HepG2 (cell line): Measurements from ENCODE around the gene ZSCAN5C. TPM values are rescaled to one million over a fixed set of nuclear protein-coding genes. Genes with fewer than 3 reads are reported as not detected.
A peak's percentile ranks its signal among the peaks of the same experiment; 100 is the strongest.

Source experiments
- ATAC-seq: fragments of 200-7000 bp; cut with Tn5 transposase; 3 replicates; pipeline ENCODE4 v1.9.1; 2020; ENCODE audit warnings: mild to moderate bottlenecking, moderate library complexity
- BruUV-seq: library from RNA; stranded (reverse); fragments of 400-500 nt; replicated peaks from 2 replicates; lab custom pipeline; 2021; lab: Mats Ljungman, UMichigan
- CTCF ChIA-PET: fragments of 300-600 bp; formaldehyde crosslinking; extraction: SDS; loops from one replicate; lab custom pipeline; 2021; ENCODE audit warnings: low total read pairs, inconsistent platforms, low intra/inter-chr PET ratio; lab: Yijun Ruan, JAX
- POLR2A ChIA-PET: fragments of 350-600 bp; sonication (Branson Sonifier 250); formaldehyde crosslinking; loops from one replicate; lab custom pipeline; 2020; ENCODE audit warnings: antibody characterized with exemption, inconsistent platforms; lab: Yijun Ruan, JAX
- DNase-seq: peaks from one replicate; pipeline ENCODE4 v3.0.0-alpha.2; 2015; ENCODE audit warnings: low spot score
- FAIRE-seq: peaks from 3 replicates; lab custom pipeline; 2011; peaks lifted over from hg19 to GRCh38; lab: Jason Lieb, UNC
- H2AFZ ChIP-seq: one replicate; pipeline ENCODE4 v1.6.1; 2011; ENCODE audit warnings: low read length, inconsistent platforms
- H3K27ac ChIP-seq: fragments of 300-600 bp; 3 replicates; pipeline ENCODE4 v1.8.0; 2011; ENCODE audit warnings: mixed run types, mild to moderate bottlenecking, mixed read lengths, low read length, inconsistent platforms; ENCODE audit not compliant: insufficient read depth; ENCODE audit errors: extremely low read length
- H3K27me3 ChIP-seq, 2 experiments: fragments of 200-600 bp in 1 of 2; 2 replicates in 1 of 2; 3 replicates in 1 of 2; pipeline versions ENCODE4 v1.6.0 to v1.8.0; 2011; ENCODE audit warnings: low read length in 2 of 2, mild to moderate bottlenecking in 2 of 2, moderate library complexity in 2 of 2, inconsistent platforms in 1 of 2; ENCODE audit not compliant: insufficient read depth in 2 of 2, control insufficient read depth in 1 of 2
- H3K36me3 ChIP-seq, 2 experiments: fragments of 200-600 bp in 1 of 2; replicated peaks in 1 of 2; 2 replicates in 1 of 2; 3 replicates in 1 of 2; pipeline versions ENCODE4 v1.5.1 to v1.8.0; 2011; ENCODE audit warnings: low read length in 2 of 2, inconsistent platforms in 1 of 2; ENCODE audit not compliant: insufficient read depth in 2 of 2, control insufficient read depth in 1 of 2
- H3K4me1 ChIP-seq: 2 replicates; pipeline ENCODE4 v1.5.1; 2012; ENCODE audit warnings: low read length, inconsistent platforms; ENCODE audit not compliant: insufficient read depth
- H3K4me2 ChIP-seq: 2 replicates; pipeline ENCODE4 v1.6.0; 2011; ENCODE audit warnings: low read depth, low read length, inconsistent platforms
- H3K4me3 ChIP-seq, 3 experiments: fragments of 200-600 bp in 1 of 3; sonication (generic), shearing (Covaris generic) in 1 of 3; replicated peaks in 1 of 3; 2 replicates each; pipeline ENCODE4 v1.5.1; 2011 to 2016; ENCODE audit warnings: low read length in 3 of 3, inconsistent platforms in 2 of 3, low read depth in 2 of 3, mild to moderate bottlenecking in 2 of 3, control low read depth in 1 of 3, mixed read lengths in 1 of 3; ENCODE audit not compliant: insufficient read depth in 1 of 3
- H3K79me2 ChIP-seq: one replicate; pipeline ENCODE4 v1.6.1; 2011; ENCODE audit warnings: low read length, inconsistent platforms; ENCODE audit not compliant: insufficient read depth
- H3K9ac ChIP-seq: 2 replicates; pipeline ENCODE4 v1.6.0; 2011; ENCODE audit warnings: mild to moderate bottlenecking, low read depth, low read length, inconsistent platforms; ENCODE audit not compliant: insufficient read depth
- H3K9me3 ChIP-seq: 2 replicates; pipeline ENCODE4 v1.5.1; 2012; ENCODE audit warnings: mild to moderate bottlenecking, low read length
- H4K20me1 ChIP-seq: 2 replicates; pipeline ENCODE4 v1.6.0; 2011; ENCODE audit warnings: inconsistent platforms, mild to moderate bottlenecking, low read length, moderate library complexity; ENCODE audit not compliant: insufficient read depth
- AGO2 ChIP-seq: fragments of 200-400 bp; formaldehyde crosslinking; optimal IDR thresholded peaks from 2 replicates; pipeline ENCODE3; 2017; ENCODE audit warnings: mild to moderate bottlenecking, low read depth, low read length, moderate library complexity
- ATF5 ChIP-seq: sonication (generic); formaldehyde crosslinking; IDR thresholded peaks from 2 replicates; pipeline ENCODE4 v1.4.0; 2020; ENCODE audit warnings: mild to moderate bottlenecking, low read depth, missing genetic modification reagents
- ATF6 ChIP-seq: sonication (generic); formaldehyde crosslinking; conservative IDR thresholded peaks from 2 replicates; pipeline ENCODE4 v1.4.0; 2020; ENCODE audit warnings: missing genetic modification reagents
- CREBL2 ChIP-seq: sonication (generic); formaldehyde crosslinking; IDR thresholded peaks from 2 replicates; pipeline ENCODE4 v1.8.1; 2023; ENCODE audit warnings: missing genetic modification reagents, mild to moderate bottlenecking, borderline replicate concordance
- ELF3 ChIP-seq: IDR thresholded peaks from 2 replicates; pipeline ENCODE4 v1.6.1; 2016; ENCODE audit warnings: missing genetic modification reagents, missing compliant biosample characterization
- HNRNPUL1 ChIP-seq: fragments of 200-400 bp; formaldehyde crosslinking; IDR thresholded peaks from 2 replicates; pipeline ENCODE4 v1.6.1; 2017; ENCODE audit warnings: low read depth, mild to moderate bottlenecking, low read length, moderate library complexity
- KLF6 ChIP-seq: IDR thresholded peaks from 2 replicates; pipeline ENCODE4 v1.8.0; 2016; ENCODE audit warnings: missing biosample characterization, missing genetic modification reagents
- NR2F1 ChIP-seq, 2 experiments: fragments of 450-650 bp in 1 of 2; formaldehyde crosslinking in 1 of 2; IDR thresholded peaks; 2 replicates each; pipeline versions ENCODE4 v1.5.0 to v1.6.1; 2016 to 2020; ENCODE audit warnings: mild to moderate bottlenecking in 1 of 2, missing compliant biosample characterization in 1 of 2, missing genetic modification reagents in 1 of 2, moderate library complexity in 1 of 2
- PAF1 ChIP-seq: IDR thresholded peaks from 2 replicates; pipeline ENCODE4 v1.6.1; 2016; ENCODE audit warnings: missing genetic modification reagents, missing compliant biosample characterization
- POLR2G ChIP-seq: fragments of 200-400 bp; formaldehyde crosslinking; IDR thresholded peaks from 2 replicates; pipeline ENCODE4 v1.6.1; 2018; ENCODE audit warnings: mild to moderate bottlenecking, low read depth, low read length, moderate library complexity
- RBM22 ChIP-seq: fragments of 200-400 bp; formaldehyde crosslinking; optimal IDR thresholded peaks from 2 replicates; pipeline ENCODE3; 2017; ENCODE audit warnings: mild to moderate bottlenecking, low read length, moderate library complexity
- RXRA ChIP-seq: sonication (generic); formaldehyde crosslinking; IDR thresholded peaks from 2 replicates; pipeline ENCODE4 v1.5.1; 2020; ENCODE audit warnings: missing genetic modification reagents
- RXRB ChIP-seq: IDR thresholded peaks from 2 replicates; pipeline ENCODE4 v1.6.1; 2016; ENCODE audit warnings: borderline replicate concordance, missing genetic modification reagents, missing compliant biosample characterization
- SMC3 ChIP-seq: IDR thresholded peaks from 2 replicates; pipeline ENCODE4 v1.6.1; 2011; ENCODE audit warnings: low read length, improper control_type of control experiment
- SPEN ChIP-seq: sonication (generic); formaldehyde crosslinking; IDR thresholded peaks from 2 replicates; pipeline ENCODE4 v1.5.1; 2020; ENCODE audit warnings: low read depth, mild to moderate bottlenecking, missing genetic modification reagents
- SYNCRIP ChIP-seq: fragments of 200-400 bp; formaldehyde crosslinking; IDR thresholded peaks from 2 replicates; pipeline ENCODE4 v1.6.1; 2018; ENCODE audit warnings: mild to moderate bottlenecking, low read depth, low read length; ENCODE audit not compliant: insufficient read depth
- ZC3H13 ChIP-seq: sonication (generic); formaldehyde crosslinking; IDR thresholded peaks from 2 replicates; pipeline ENCODE4 v1.8.1; 2023; ENCODE audit warnings: mild to moderate bottlenecking, missing genetic modification reagents, moderate library complexity
- ZKSCAN1 ChIP-seq: fragments of 150-350 bp; IDR thresholded peaks from 2 replicates; pipeline ENCODE4 v1.6.1; 2014; ENCODE audit warnings: low read length
- ZNF234 ChIP-seq: sonication (generic); formaldehyde crosslinking; conservative IDR thresholded peaks from 2 replicates; pipeline ENCODE4 v1.5.1; 2020; ENCODE audit warnings: mild to moderate bottlenecking, missing genetic modification reagents
- ZNF451 ChIP-seq: sonication (generic); formaldehyde crosslinking; IDR thresholded peaks from 2 replicates; pipeline ENCODE4 v1.5.0; 2020; ENCODE audit warnings: mild to moderate bottlenecking, missing genetic modification reagents
- ZNF547 ChIP-seq: sonication (generic); formaldehyde crosslinking; IDR thresholded peaks from 2 replicates; pipeline ENCODE4 v1.5.1; 2020; ENCODE audit warnings: mild to moderate bottlenecking, missing genetic modification reagents
- ZNF567 ChIP-seq: sonication (generic); formaldehyde crosslinking; IDR thresholded peaks from 2 replicates; pipeline ENCODE4 v1.8.1; 2023; ENCODE audit warnings: mild to moderate bottlenecking, missing genetic modification reagents, borderline replicate concordance
- WGBS: methylation state at CpG from one replicate; pipeline ENCODE4 v1.1.6; 2017; ENCODE audit warnings: low lambda C conversion rate; 5-methylcytosine and 5-hydroxymethylcytosine counted together
- in situ Hi-C: cut with HindIII; loops from 2 replicates; pipeline ENCODE4 v1.10.0; 2017; ENCODE audit warnings: low pct_unique_long_range_greater_than_20kb; ENCODE audit not compliant: extremely low pct_ligation_motif_present
- intact Hi-C: fragments of 100-400 bp; cut with micrococcal nuclease; formaldehyde crosslinking; loops from one replicate; pipeline ENCODE4 v1.10.0; 2022; ENCODE audit not compliant: unreplicated experiment
- polyA plus RNA-seq, 8 experiments: library from polyadenylated mRNA; depleted of rRNA in 3 of 8; stranded (reverse) in 7 of 8; unstranded in 1 of 8; fragments of >200 nt; fragmentation: Illumina TruSeq in 4 of 8; extraction: Trizol in 4 of 8; gene quantifications; 2 replicates each; pipeline versions ENCODE4 v1.2.1 to v1.2.3, GENCODE V29; 2011 to 2016; ENCODE audit warnings: low read depth in 4 of 8, missing spikeins in 1 of 8, mixed read lengths in 1 of 8; ENCODE audit not compliant: insufficient read depth in 1 of 8
- total RNA-seq, 5 experiments: library from RNA; depleted of rRNA; stranded (reverse); fragments of >200 nt; fragmentation: Illumina TruSeq; extraction: Trizol; gene quantifications; 2 replicates each; pipeline ENCODE4 v1.2.3, GENCODE V29; 2016; ENCODE audit warnings: low read depth in 1 of 5

The ZSCAN5C gene
- total and polyA plus RNA-seq, 2 of the 13 experiments (the other 11 are each of a cell fraction or from before 2014, with no cell fraction given), result not detected

- POLR2A ChIA-PET, result interaction anchor here (2.3 kb wide), 1 partner anchor 19 kb away, joined by 13 read pairs; no protein-coding TSS in a partner anchor
- CTCF ChIA-PET, result no interaction called here
- FAIRE-seq, result no peak
These were observed 40.5 kb upstream of the ZSCAN5C start for GRCh38 chr19:56161534-56161933.

GRCh38 chr19:56162258-56162657 lies 39.8 kb upstream of the ZSCAN5C start:
- no peak overlapping the region for H3K27ac ChIP-seq
- no peak overlapping the region for H3K4me3 ChIP-seq
- DNase-seq, result no peak
- no peaks in the 10 kb centered on the region for H3K27me3 ChIP-seq
- in situ Hi-C loops, result loop anchor here (5.0 kb wide), 1 partner anchor 65 kb away; no protein-coding TSS in a partner anchor
- peak; percentile 9; the same call in 2 of the 3 replicates for ATAC-seq
- no peaks in the 10 kb centered on the region for H3K79me2 ChIP-seq
- no peak overlapping the region for H3K4me2 ChIP-seq
- H4K20me1 ChIP-seq, result no peaks in the 10 kb centered on the region
- H3K9me3 ChIP-seq, result no peaks in the 10 kb centered on the region
- H3K9ac ChIP-seq, result no peak overlapping the region
- no TSS peak for BruUV-seq
- peaks cover 7 to 17% of the 10 kb centered on the region in 2 experiments; a peak in 4 of 5 replicates for H3K36me3 ChIP-seq
- ChIA-PET CTCF (no interaction called here), POLR2A (interaction anchor here (2.3 kb wide), 1 partner anchor 20 kb away, joined by 13 read pairs; no protein-coding TSS in a partner anchor)
- FAIRE-seq, result no peak
- H3K4me1 ChIP-seq, result peaks cover 7% of the 10 kb centered on the region
- H2AFZ ChIP-seq, result no peak overlapping the region
- 87% methylated on average over 9 of the region's 9 CpGs for WGBS
- intact Hi-C loops, result no loop called here
- TF ChIP-seq SYNCRIP (no peak), RXRA (CRISPR knock-in tag) (no peak), ZNF567 (CRISPR knock-in tag) (no peak), SPEN (CRISPR knock-in tag) (no peak), CREBL2 (CRISPR knock-in tag) (no peak), KLF6 (CRISPR knock-in tag) (no peak), ZNF451 (no peak), RBM22 (peak; percentile 26), ZC3H13 (CRISPR knock-in tag) (0 out of 2 replicates have a peak, but pooled peaks have one; percentile 4), ATF6 (CRISPR knock-in tag) (no peak), POLR2G (peak; percentile 55; the same call in 1 of the 2 replicates), PAF1 (CRISPR knock-in tag) (peak; percentile 70), ATF5 (CRISPR knock-in tag) (no peak)

More at GRCh38 chr19:56161534-56161933, 40.5 kb upstream of the ZSCAN5C start:
- 96% methylated on average over 11 of the region's 11 CpGs for WGBS
- no peak overlapping the region for H3K9ac ChIP-seq
- in situ Hi-C loops, result loop anchor here (5.0 kb wide), 1 partner anchor 64 kb away; no protein-coding TSS in a partner anchor
- intact Hi-C loops, result no loop called here
- no TSS peak for BruUV-seq
- no peaks in the 10 kb centered on the region for H3K79me2 ChIP-seq
- TF ChIP-seq AGO2 (peak; percentile 93), ELF3 (CRISPR knock-in tag) (no peak), ZNF234 (CRISPR knock-in tag) (no peak), ZKSCAN1 (no peak), HNRNPUL1 (no peak), SMC3 (no peak), RXRB (CRISPR knock-in tag) (no peak), ZNF547 (CRISPR knock-in tag) (no peak), NR2F1 (CRISPR knock-in tag; IDR thresholded peaks at IDR 0.05) (no peak), RBM22 (peak; percentile 20)
- DNase-seq (no peak), ATAC-seq (peak; percentile 9; the same call in 1 of the 3 replicates)
- no peaks in the 10 kb centered on the region for H3K9me3 ChIP-seq
- H3K27ac ChIP-seq, result no peak overlapping the region
- no peak overlapping the region for H2AFZ ChIP-seq
- no peaks in the 10 kb centered on the region for H3K27me3 ChIP-seq
- H3K4me1 ChIP-seq, result peaks cover under 1% of the 10 kb centered on the region; the same call in 1 of the 2 replicates
- no peak overlapping the region for H3K4me2 ChIP-seq
- peaks cover 7 to 24% of the 10 kb centered on the region in 2 experiments; a peak in 4 of 5 replicates for H3K36me3 ChIP-seq
- H4K20me1 ChIP-seq, result no peaks in the 10 kb centered on the region
- no peak overlapping the region for H3K4me3 ChIP-seq
